GM12878 (cell line): ENCODE data around the gene TGFBR3. TPM values are rescaled to one million over a fixed set of nuclear protein-coding genes. Genes with fewer than 3 reads are reported as not detected.

Experiments used
- ATAC-seq: fragments of 200-7000 bp; cut with Tn5 transposase; 3 replicates; pipeline ENCODE4 v1.9.1; 2020; ENCODE audit warnings: mild to moderate bottlenecking, moderate library complexity
- BruUV-seq: library from RNA; stranded (reverse); fragments of 400-500 nt; replicated peaks from 2 replicates; lab custom pipeline; 2021; lab: Mats Ljungman, UMichigan
- CTCF ChIA-PET: fragments of 300-600 bp; sonication (Branson Sonifier 250); formaldehyde crosslinking; extraction: SDS; loops from one replicate; lab custom pipeline; 2021; ENCODE audit warnings: inconsistent platforms; lab: Yijun Ruan, JAX
- POLR2A ChIA-PET: fragments of 350-600 bp; formaldehyde crosslinking; extraction: SDS; loops from one replicate; lab custom pipeline; 2021; ENCODE audit warnings: inconsistent platforms; lab: Charles Lee
- RAD21 ChIA-PET: fragments of 300-600 bp; sonication (Branson Sonifier 250); formaldehyde crosslinking; loops from one replicate; lab custom pipeline; 2023; ENCODE audit warnings: antibody characterized with exemption; ENCODE audit not compliant: unreplicated experiment; lab: Charles Lee
- SMC1A ChIA-PET: fragments of 300-600 bp; sonication (Branson Sonifier 250); formaldehyde crosslinking; loops from one replicate; lab custom pipeline; 2023; ENCODE audit not compliant: unreplicated experiment, uncharacterized antibody; lab: Charles Lee
- DNase-seq: peaks from one replicate; pipeline ENCODE4 v3.0.0-alpha.2; 2011; ENCODE audit warnings: low read depth, low spot score
- FAIRE-seq: peaks from 3 replicates; lab custom pipeline; 2011; peaks lifted over from hg19 to GRCh38; lab: Jason Lieb, UNC
- H2AFZ ChIP-seq: 2 replicates; pipeline ENCODE4 v1.6.0; 2011; ENCODE audit warnings: low read depth, low read length, control low read depth; ENCODE audit not compliant: control insufficient read depth
- H3K27ac ChIP-seq: 2 replicates; pipeline ENCODE4 v1.5.1; 2011; ENCODE audit warnings: control low read depth; ENCODE audit not compliant: control insufficient read depth, insufficient read depth
- H3K27me3 ChIP-seq, 2 experiments: replicated peaks in 1 of 2; 2 replicates each; pipeline versions ENCODE4 v1.6.0 to v1.6.1; 2011; ENCODE audit warnings: low read length in 1 of 2; ENCODE audit not compliant: control insufficient read depth in 2 of 2, insufficient read depth in 2 of 2
- H3K36me3 ChIP-seq, 2 experiments: 2 replicates each; pipeline ENCODE4 v1.5.1; 2011; ENCODE audit warnings: low read length in 1 of 2; ENCODE audit not compliant: control insufficient read depth in 2 of 2, insufficient read depth in 2 of 2
- H3K4me1 ChIP-seq: 2 replicates; pipeline ENCODE4 v1.6.1; 2011; ENCODE audit warnings: mild to moderate bottlenecking, low read length, moderate library complexity, mixed read lengths; ENCODE audit not compliant: control insufficient read depth, insufficient read depth
- H3K4me2 ChIP-seq: 2 replicates; pipeline ENCODE4 v1.6.0; 2011; ENCODE audit warnings: control low read depth; ENCODE audit not compliant: control insufficient read depth, insufficient read depth
- H3K4me3 ChIP-seq: fragments of 200-600 bp; sonication (generic); 2 replicates; pipeline ENCODE4 v1.5.1; 2016
- H3K79me2 ChIP-seq: 2 replicates; pipeline ENCODE4 v1.6.0; 2011; ENCODE audit warnings: low read length; ENCODE audit not compliant: control insufficient read depth, insufficient read depth
- H3K9ac ChIP-seq: 2 replicates; pipeline ENCODE4 v1.8.0; 2011; ENCODE audit warnings: low read length, control low read depth, mixed read lengths; ENCODE audit not compliant: control insufficient read depth, insufficient read depth
- H3K9me3 ChIP-seq: replicated peaks from 3 replicates; pipeline ENCODE4 v1.5.1; 2011; ENCODE audit warnings: mild to moderate bottlenecking, low read length; ENCODE audit not compliant: control insufficient read depth, insufficient read depth
- H4K20me1 ChIP-seq: 2 replicates; pipeline ENCODE4 v1.6.0; 2011; ENCODE audit not compliant: control insufficient read depth, insufficient read depth
- DPF2 ChIP-seq: fragments of 450-650 bp; IDR thresholded peaks from 2 replicates; pipeline ENCODE4 v1.6.1; 2017; ENCODE audit warnings: mild to moderate bottlenecking
- MTA3 ChIP-seq: IDR thresholded peaks from 2 replicates; pipeline ENCODE4 v1.6.1; 2012; ENCODE audit warnings: low read length, inconsistent platforms, borderline replicate concordance
- MXI1 ChIP-seq: fragments of 150-350 bp; IDR thresholded peaks from 2 replicates; pipeline ENCODE4 v1.6.1; 2011; ENCODE audit warnings: low read depth, mild to moderate bottlenecking, inconsistent platforms, low read length, improper control_type of control experiment
- PML ChIP-seq: IDR thresholded peaks from 2 replicates; pipeline ENCODE4 v1.6.1; 2012; ENCODE audit warnings: low read length, inconsistent platforms
- RCOR1 ChIP-seq: conservative IDR thresholded peaks from 2 replicates; pipeline ENCODE4 v1.6.1; 2012; ENCODE audit warnings: low read depth, low read length, improper control_type of control experiment
- ZNF384 ChIP-seq: IDR thresholded peaks from 2 replicates; pipeline ENCODE4 v1.6.1; 2012; ENCODE audit warnings: low read depth, mild to moderate bottlenecking, low read length, improper control_type of control experiment, borderline replicate concordance
- WGBS: methylation state at CpG from one replicate; pipeline ENCODE4 v1.1.6; 2016; ENCODE audit warnings: low lambda C conversion rate; ENCODE audit not compliant: insufficient replicate concordance, insufficient coverage; ENCODE audit errors: missing lambda C conversion rate; 5-methylcytosine and 5-hydroxymethylcytosine counted together
- in situ Hi-C: fragments of 300-500 bp; cut with MboI; formaldehyde crosslinking; loops from 9 replicates; pipeline ENCODE4 v1.14.3; 2018; ENCODE audit warnings: mixed read lengths
- intact Hi-C: fragments of 100-400 bp; cut with micrococcal nuclease; formaldehyde crosslinking; loops from one replicate; pipeline ENCODE4 v1.14.2; 2022; ENCODE audit not compliant: unreplicated experiment
- polyA plus RNA-seq, 11 experiments: library from polyadenylated mRNA; depleted of rRNA in 4 of 11; unstranded in 6 of 11; stranded (reverse) in 5 of 11; fragments of >200 nt; fragmentation: Nextera tagmentation in 4 of 11; fragmentation: Illumina TruSeq in 1 of 11; extraction: Ambion mirVana in 4 of 11; extraction: Trizol in 1 of 11; gene quantifications; 1 replicate in 1 of 11; 2 replicates in 10 of 11; pipeline versions ENCODE4 v1.2.1 to v1.2.3, GENCODE V29; 2011 to 2016; ENCODE audit warnings: inconsistent platforms in 2 of 11, missing spikeins in 2 of 11, low read depth in 1 of 11
- total RNA-seq, 4 experiments: library from RNA; depleted of rRNA in 3 of 4; stranded (reverse); fragments of >200 nt in 3 of 4; fragmentation: Illumina TruSeq in 1 of 4; extraction: Trizol in 1 of 4; gene quantifications; 2 replicates each; pipeline versions ENCODE4 v1.2.1 to v1.2.3, GENCODE V29; 2013 to 2021
- TF ChIP-seq, protein P1 (sequence below): fragments of 150-350 bp; IDR thresholded peaks from 2 replicates; pipeline ENCODE4 v1.6.1; 2014; ENCODE audit warnings: mild to moderate bottlenecking, low read depth, low read length

Gene TGFBR3
- total and polyA plus RNA-seq, 10 of the 15 experiments (the other 5 are each of a cell fraction or from before 2014, with no cell fraction given), result 2.7 to 16.5 (median 12.6) TPM

DNA sequence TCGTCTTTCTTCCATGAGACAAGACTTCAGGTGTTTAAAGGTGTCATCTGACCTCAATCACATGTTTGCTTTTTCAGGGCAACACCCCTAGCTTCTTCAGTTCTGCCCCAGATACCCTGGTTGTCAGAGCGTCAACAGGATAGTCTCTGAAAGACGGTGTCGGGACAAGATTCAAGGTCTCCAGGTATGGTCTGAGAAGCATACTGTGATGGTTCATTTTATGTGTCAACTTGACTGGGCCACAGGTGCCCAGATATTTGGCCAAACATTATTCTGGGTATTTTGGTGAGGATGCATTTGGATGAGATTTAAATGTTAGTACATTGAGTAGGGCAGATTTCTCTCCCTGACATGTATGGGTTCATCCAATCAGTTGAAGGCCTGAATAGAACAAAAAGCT is 148.3 kb downstream of the TGFBR3 start:
- ChIA-PET CTCF (no interaction called here), RAD21 (no interaction called here), SMC1A (interaction anchor here (0.9 to 1.2 kb wide), 2 partner anchors 11 to 14 kb away, joined by 3 read pairs; no protein-coding TSS in a partner anchor), POLR2A (no interaction called here)
- DNase-seq, result no peak
- FAIRE-seq, result no peak
- H3K4me1 ChIP-seq, result peaks cover 7% of the 10 kb centered on the region; the same call in 1 of the 2 replicates
- no peak for ATAC-seq
- TF ChIP-seq, protein P1, sequence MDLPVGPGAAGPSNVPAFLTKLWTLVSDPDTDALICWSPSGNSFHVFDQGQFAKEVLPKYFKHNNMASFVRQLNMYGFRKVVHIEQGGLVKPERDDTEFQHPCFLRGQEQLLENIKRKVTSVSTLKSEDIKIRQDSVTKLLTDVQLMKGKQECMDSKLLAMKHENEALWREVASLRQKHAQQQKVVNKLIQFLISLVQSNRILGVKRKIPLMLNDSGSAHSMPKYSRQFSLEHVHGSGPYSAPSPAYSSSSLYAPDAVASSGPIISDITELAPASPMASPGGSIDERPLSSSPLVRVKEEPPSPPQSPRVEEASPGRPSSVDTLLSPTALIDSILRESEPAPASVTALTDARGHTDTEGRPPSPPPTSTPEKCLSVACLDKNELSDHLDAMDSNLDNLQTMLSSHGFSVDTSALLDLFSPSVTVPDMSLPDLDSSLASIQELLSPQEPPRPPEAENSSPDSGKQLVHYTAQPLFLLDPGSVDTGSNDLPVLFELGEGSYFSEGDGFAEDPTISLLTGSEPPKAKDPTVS, result no peak
- no peak for TF ChIP-seq RCOR1
- TF ChIP-seq PML, result no peak
- no peak for TF ChIP-seq DPF2
- TF ChIP-seq MTA3, result no peak
- no peak for TF ChIP-seq MXI1
- no peak for TF ChIP-seq ZNF384
- H3K27me3 ChIP-seq, result no peaks in the 10 kb centered on the region
- WGBS, result 74% methylated on average over 4 of the region's 4 CpGs
- in situ Hi-C loops (no loop called here), intact Hi-C loops (no loop called here)
- no peaks in the 10 kb centered on the region; a peak in 1 of 4 replicates for H3K36me3 ChIP-seq
- no peak overlapping the region for H2AFZ ChIP-seq
- H4K20me1 ChIP-seq, result no peaks in the 10 kb centered on the region
- no peak overlapping the region for H3K4me2 ChIP-seq
- H3K79me2 ChIP-seq, result no peaks in the 10 kb centered on the region
- BruUV-seq, result no TSS peak
- no peak overlapping the region for H3K4me3 ChIP-seq
- no peaks in the 10 kb centered on the region for H3K9me3 ChIP-seq
- no peak overlapping the region for H3K9ac ChIP-seq
- no peak overlapping the region for H3K27ac ChIP-seq
